Kidney (tissue), 14 donors: ENCODE measurements around the gene B4GALT6. TPM values are rescaled to one million over a fixed set of nuclear protein-coding genes. Genes with fewer than 3 reads are reported as not detected.

Experiments
- DNase-seq, 5 donors: peaks; one replicate each; pipeline ENCODE4 v3.0.0-alpha.2; 2013 to 2020
- FAIRE-seq: peaks from 2 replicates; lab custom pipeline; 2012; peaks lifted over from hg19 to GRCh38; lab: Jason Lieb, UNC
- H3K27ac ChIP-seq, 2 donors: one replicate each; pipeline ENCODE4 v1.7.0; 2013; ENCODE audit warnings: low read depth in 2 of 2, low read length in 2 of 2, inconsistent platforms in 1 of 2
- H3K27me3 ChIP-seq: one replicate; pipeline ENCODE4 v1.7.1; 2013; ENCODE audit warnings: low read length, inconsistent platforms; ENCODE audit not compliant: control insufficient read depth, insufficient read depth
- H3K36me3 ChIP-seq, 3 donors: one replicate each; pipeline versions ENCODE4 v1.7.0 to v1.7.1; 2013; ENCODE audit warnings: low read length in 3 of 3, control low read depth in 1 of 3, inconsistent platforms in 1 of 3; ENCODE audit not compliant: insufficient read depth in 3 of 3, control insufficient read depth in 2 of 3
- H3K4me1 ChIP-seq, 3 donors: one replicate each; pipeline versions ENCODE4 v1.7.0 to v1.7.1; 2013; ENCODE audit warnings: low read length in 3 of 3, inconsistent platforms in 1 of 3, low read depth in 1 of 3; ENCODE audit not compliant: control insufficient read depth in 2 of 3, insufficient read depth in 2 of 3
- H3K4me3 ChIP-seq, 3 donors: one replicate each; pipeline versions ENCODE4 v1.7.0 to v1.8.1; 2013; ENCODE audit warnings: low read length in 3 of 3, control low read depth in 1 of 3, inconsistent platforms in 1 of 3
- H3K9ac ChIP-seq, 3 donors: one replicate each; pipeline versions ENCODE4 v1.7.0 to v1.7.1; 2013; ENCODE audit warnings: low read length in 3 of 3, control low read depth in 1 of 3, inconsistent platforms in 1 of 3
- H3K9me3 ChIP-seq, 3 donors: one replicate each; pipeline versions ENCODE4 v1.7.0 to v1.7.1; 2013; ENCODE audit warnings: low read length in 3 of 3, control low read depth in 1 of 3, inconsistent platforms in 1 of 3; ENCODE audit not compliant: control insufficient read depth in 2 of 3, insufficient read depth in 1 of 3
- intact Hi-C: fragments of 100-400 bp; cut with DNase I; formaldehyde crosslinking; loops from one replicate; pipeline ENCODE4 v1.11.1; 2022
- polyA plus RNA-seq: library from polyadenylated mRNA; stranded (reverse); fragments of 350-450 nt; fragmentation: Illumina TruSeq; extraction: RNeasy Lipid Tissue Mini Kit (QIAGEN cat#74804); gene quantifications from one replicate; pipeline ENCODE4 v1.2.3, GENCODE V29; 2014; ENCODE audit warnings: low read depth, low replicate concordance; ENCODE audit not compliant: insufficient read depth
- total RNA-seq: library from RNA; stranded (reverse); fragmentation: NEBNext Ultra II Directional; extraction: Animal tissue kit (Norgen Biotek cat#: 25700); gene quantifications from one replicate; pipeline ENCODE4 v1.2.1, GENCODE V29; 2021
- TF ChIP-seq, protein P1 (sequence below): IDR thresholded peaks from 3 replicates; pipeline ENCODE4 v1.5.1; 2012; ENCODE audit warnings: mild to moderate bottlenecking, moderate library complexity, borderline replicate concordance; ENCODE audit not compliant: insufficient read depth; ENCODE audit errors: extremely low read depth
- donor health status: control.
- donor health status: control.
- donor health status: control.
- donor health status: control.
- donor health status: control.
- donor health status: DM: yes; HTN: yes; CAD: no.
- donor health status: Normal renal cell carcinoma (clear cell type).

B4GALT6 gene
- total and polyA plus RNA-seq, 2 donors from 2014 or later, result 2.1 to 4.2 TPM

DNA sequence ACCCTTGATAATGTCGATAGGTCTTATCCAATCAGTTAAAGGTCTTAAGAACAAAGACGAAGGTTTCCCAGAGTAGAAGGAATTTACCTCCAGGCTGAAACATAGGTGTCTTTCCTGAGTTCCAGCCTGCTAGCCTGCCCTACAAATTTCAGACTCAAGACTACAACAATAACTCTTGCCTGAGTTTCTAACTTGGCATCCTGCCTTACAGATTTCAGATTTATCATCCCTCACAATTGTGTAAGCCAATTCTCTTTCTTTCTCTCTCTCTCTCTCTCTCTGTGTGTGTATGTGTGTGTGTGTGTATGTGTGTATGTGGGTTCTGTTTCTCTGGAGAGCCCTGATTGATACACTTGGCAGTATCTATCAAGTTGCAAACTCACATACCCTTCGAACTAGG lies 37.2 kb upstream of the B4GALT6 start:
- intact Hi-C loops, result loop anchor here (5.0 kb wide), 1 partner anchor 159 kb away; no protein-coding TSS in a partner anchor

DNA sequence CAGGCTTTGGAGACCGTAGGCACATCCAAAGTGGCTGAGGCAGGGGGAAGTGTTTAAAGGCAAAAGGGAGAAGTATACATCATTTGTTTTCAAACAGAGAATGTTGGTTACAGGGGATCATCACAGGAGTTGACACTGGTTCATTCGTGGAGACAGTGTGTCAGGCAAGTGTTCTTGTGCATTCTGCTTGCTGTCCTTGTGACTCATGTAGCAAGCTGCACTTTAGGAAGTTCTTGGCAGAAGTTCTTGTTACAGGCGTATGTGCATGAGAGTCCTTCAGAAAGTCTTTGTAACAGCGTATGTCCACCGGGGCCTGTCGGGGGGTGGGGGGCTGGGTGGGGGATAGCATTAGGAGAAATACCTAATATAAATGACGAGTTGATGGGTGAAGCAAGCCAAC lies 36.5 kb upstream of the B4GALT6 start:
- Histone ChIP-seq H3K36me3 (no peaks in the 10 kb centered on the region), H3K9me3 (peaks cover 0 to 11% (median 0%) of the 10 kb centered on the region in 3 donors), H3K27me3 (no peaks in the 10 kb centered on the region), H3K4me1 (peaks cover 0 to 9% (median 0%) of the 10 kb centered on the region in 3 donors), H3K9ac (no peak overlapping the region), H3K27ac (no peak overlapping the region), H3K4me3 (no peak overlapping the region)
- FAIRE-seq (no peak), DNase-seq (no peak)
- intact Hi-C loops, result loop anchor here (5.0 kb wide), 1 partner anchor 159 kb away; no protein-coding TSS in a partner anchor
- TF ChIP-seq, protein P1, sequence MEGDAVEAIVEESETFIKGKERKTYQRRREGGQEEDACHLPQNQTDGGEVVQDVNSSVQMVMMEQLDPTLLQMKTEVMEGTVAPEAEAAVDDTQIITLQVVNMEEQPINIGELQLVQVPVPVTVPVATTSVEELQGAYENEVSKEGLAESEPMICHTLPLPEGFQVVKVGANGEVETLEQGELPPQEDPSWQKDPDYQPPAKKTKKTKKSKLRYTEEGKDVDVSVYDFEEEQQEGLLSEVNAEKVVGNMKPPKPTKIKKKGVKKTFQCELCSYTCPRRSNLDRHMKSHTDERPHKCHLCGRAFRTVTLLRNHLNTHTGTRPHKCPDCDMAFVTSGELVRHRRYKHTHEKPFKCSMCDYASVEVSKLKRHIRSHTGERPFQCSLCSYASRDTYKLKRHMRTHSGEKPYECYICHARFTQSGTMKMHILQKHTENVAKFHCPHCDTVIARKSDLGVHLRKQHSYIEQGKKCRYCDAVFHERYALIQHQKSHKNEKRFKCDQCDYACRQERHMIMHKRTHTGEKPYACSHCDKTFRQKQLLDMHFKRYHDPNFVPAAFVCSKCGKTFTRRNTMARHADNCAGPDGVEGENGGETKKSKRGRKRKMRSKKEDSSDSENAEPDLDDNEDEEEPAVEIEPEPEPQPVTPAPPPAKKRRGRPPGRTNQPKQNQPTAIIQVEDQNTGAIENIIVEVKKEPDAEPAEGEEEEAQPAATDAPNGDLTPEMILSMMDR, result no peak

More for the DNA sequence above, 37.2 kb upstream of the B4GALT6 start:
- Histone ChIP-seq H3K27ac (no peak overlapping the region), H3K9ac (no peak overlapping the region), H3K36me3 (no peaks in the 10 kb centered on the region), H3K4me1 (peaks cover 0 to 9% (median 0%) of the 10 kb centered on the region in 3 donors), H3K4me3 (no peak overlapping the region), H3K27me3 (no peaks in the 10 kb centered on the region), H3K9me3 (peaks cover 0 to 11% (median 0%) of the 10 kb centered on the region in 3 donors)
- peak in 1 of 5 donors; percentile 12 for DNase-seq
- TF ChIP-seq, protein P1, result no peak
- no peak for FAIRE-seq

DNA sequence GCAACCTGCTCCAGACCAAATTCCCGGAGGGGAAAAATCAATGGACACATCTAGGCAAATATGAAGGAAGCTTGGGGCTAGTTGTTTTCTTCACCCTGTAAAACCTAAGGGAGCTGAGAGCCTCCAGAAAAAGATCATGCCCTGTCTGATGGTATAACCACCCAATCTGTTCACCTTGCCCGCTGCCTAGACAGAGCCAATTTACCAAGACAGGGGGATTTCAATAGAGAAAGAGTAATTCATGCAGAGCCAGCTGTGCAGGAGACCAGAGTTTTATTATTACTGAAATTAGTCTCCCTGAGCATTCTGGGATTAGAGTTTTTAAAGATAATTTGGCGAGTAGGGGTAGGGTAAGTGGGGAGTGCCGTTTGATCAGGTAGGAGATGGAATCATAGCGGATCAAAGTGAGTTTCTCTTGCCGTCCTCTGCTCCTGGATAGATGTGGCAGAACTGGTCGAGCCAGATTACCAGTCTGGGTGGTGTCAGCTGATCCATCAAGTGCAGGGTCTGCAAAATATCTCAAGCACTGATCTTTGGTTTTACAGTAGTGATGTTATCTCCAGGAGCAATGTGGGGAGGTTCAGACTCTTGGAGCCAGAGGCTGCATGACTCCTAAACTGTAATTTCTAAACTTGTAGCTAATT lies 35.1 kb upstream of the B4GALT6 start:
- H3K4me1 ChIP-seq, result peaks cover 0 to 3% (median 0%) of the 10 kb centered on the region in 3 donors
- no peak overlapping the region for H3K27ac ChIP-seq
- DNase-seq (no peak), FAIRE-seq (no peak)
- no peaks in the 10 kb centered on the region for H3K27me3 ChIP-seq
- intact Hi-C loops, result loop anchor here (5.0 kb wide), 1 partner anchor 157 kb away; no protein-coding TSS in a partner anchor
- H3K9me3 ChIP-seq, result peaks cover 0 to 11% (median 0%) of the 10 kb centered on the region in 3 donors
- no peaks in the 10 kb centered on the region for H3K36me3 ChIP-seq
- H3K9ac ChIP-seq, result no peak overlapping the region
- no peak overlapping the region for H3K4me3 ChIP-seq
- TF ChIP-seq, protein P1, result no peak
